ENCODE data around the gene HTRA3. TPM values are rescaled to one million over a fixed set of nuclear protein-coding genes. Genes with fewer than 3 reads are reported as not detected.

HTRA3 gene
- total and polyA plus RNA-seq, 2 of the 8 experiments (the other 6 are each of a cell fraction or from before 2014, with no cell fraction given) = 3.2 to 5.8 TPM

- Histone ChIP-seq H2BK12ac (ENCODE audit: low read depth, low read length) (no peak overlapping the region), H2BK5ac (ENCODE audit: low read depth, low read length) (no peak overlapping the region), H3K27ac (ENCODE audit: low read depth, low read length) (no peak overlapping the region), H3K56ac (replicated peaks; ENCODE audit: insufficient read length, low read depth, low read length) (no peak overlapping the region), H3K27me3 (replicated peaks in 1 of 4; ENCODE audit: control insufficient read depth in 3 of 4, extremely low read depth in 1 of 4, insufficient read depth in 3 of 4, low read length in 3 of 4) (peaks cover 7 to 23% (median 17%) of the 10 kb centered on the region in 4 experiments; a peak in 6 of 7 replicates), H3K14ac (ENCODE audit: insufficient read length) (no peak overlapping the region), H3K36me3 (ENCODE audit: control insufficient read depth in 2 of 4, insufficient read depth in 4 of 4, low read length in 3 of 4) (no peaks in the 10 kb centered on the region), H3K4me3 (ENCODE audit: extremely low read depth in 1 of 4, insufficient read depth in 2 of 4, low read depth in 3 of 4, low read length in 4 of 4) (no peak overlapping the region), H4K8ac (ENCODE audit: extremely low read depth, insufficient read depth, low read length) (no peak overlapping the region), H2AK5ac (ENCODE audit: low read depth, low read length) (no peak overlapping the region), H3K23me2 (ENCODE audit: low read depth, low read length) (peaks cover 4% of the 10 kb centered on the region; the same call in 1 of the 2 replicates), H4K20me1 (replicated peaks in 1 of 2; ENCODE audit: control insufficient read depth in 1 of 2, insufficient read depth in 2 of 2, low read length in 2 of 2) (peaks cover 0 to 1% of the 10 kb centered on the region in 2 experiments), H3K79me1 (ENCODE audit: low read depth, low read length) (no peaks in the 10 kb centered on the region), H3K9ac (replicated peaks in 1 of 4; ENCODE audit: extremely low read depth in 1 of 4, low read depth in 3 of 4, low read length in 3 of 4) (no peak overlapping the region), H3K18ac (ENCODE audit: extremely low read depth, low read length) (no peak overlapping the region), H2BK15ac (ENCODE audit: low read length) (no peak overlapping the region), H4K5ac (ENCODE audit: insufficient read length, low read depth, low read length) (no peak overlapping the region), H2BK20ac (ENCODE audit: low read length) (no peak overlapping the region), H3K4ac (replicated peaks; ENCODE audit: insufficient read length, low read depth, low read length) (no peak overlapping the region), H2AFZ (ENCODE audit: low read length) (no peak overlapping the region), H3K4me2 (ENCODE audit: insufficient read depth in 1 of 2, low read depth in 2 of 2, low read length in 2 of 2) (no peak overlapping the region), H3K23ac (ENCODE audit: insufficient read length) (no peak overlapping the region), H3K9me3 (ENCODE audit: insufficient read depth in 2 of 2, low read depth in 1 of 2, low read length in 1 of 2) (no peaks in the 10 kb centered on the region), H4K91ac (replicated peaks; ENCODE audit: insufficient read length, low read length) (no peak overlapping the region), H3K4me1 (replicated peaks in 1 of 4; ENCODE audit: control insufficient read depth in 3 of 4, insufficient read depth in 4 of 4, low read length in 3 of 4) (peaks cover 0 to 2% (median 0%) of the 10 kb centered on the region in 4 experiments; a peak in 3 of 7 replicates), H3K79me2 (ENCODE audit: control insufficient read depth in 1 of 2, insufficient read depth in 2 of 2, low read length in 2 of 2) (no peaks in the 10 kb centered on the region), H2BK120ac (replicated peaks; ENCODE audit: low read depth, low read length) (no peak overlapping the region)
- 91% methylated on average over 21 of the region's 21 CpGs; no CpG with 5 or more reads in 1 of the 2 experiments for WGBS, 2 experiments (ENCODE audit: extremely low coverage in 1 of 2, insufficient coverage in 1 of 2, insufficient read length in 1 of 2, insufficient replicate concordance in 2 of 2, low coverage in 1 of 2, low lambda C conversion rate in 2 of 2, missing lambda C conversion rate in 1 of 2)
- ChIA-PET POLR2A (ENCODE audit: partially characterized antibody) (no interaction called here), CTCF (ENCODE audit: partially characterized antibody) (interaction anchor here (0.9 to 4.3 kb wide), 5 partner anchors 8 to 229 kb away, joined by 3 to 25 read pairs (median 4); no protein-coding TSS in a partner anchor)
- DNase-seq (ENCODE audit: low read depth in 1 of 2, low spot score in 2 of 2) (no peak), FAIRE-seq (no peak)
- TF ChIP-seq FOSL1 (IDR thresholded peaks at IDR 0.05; ENCODE audit: insufficient read depth, low read depth, low read length) (no peak), YY1 (IDR thresholded peaks at IDR 0.05; ENCODE audit: low read depth, low read length) (no peak), EGR1 (IDR thresholded peaks at IDR 0.05; ENCODE audit: borderline replicate concordance, low read depth, low read length) (no peak), SIX5 (IDR thresholded peaks at IDR 0.05; ENCODE audit: low read depth, low read length) (no peak), PHF8 (conservative IDR thresholded peaks at IDR 0.05; ENCODE audit: low read depth, low read length) (no peak), ATF3 (IDR thresholded peaks at IDR 0.05; ENCODE audit: insufficient read depth, low read depth, low read length) (no peak), CEBPB (IDR thresholded peaks at IDR 0.05; ENCODE audit: low read depth, low read length) (no peak), JUND (IDR thresholded peaks at IDR 0.05; ENCODE audit: low read length) (no peak), KDM1A (IDR thresholded peaks at IDR 0.05; ENCODE audit: borderline replicate concordance, low read length) (no peak), HDAC6 (IDR thresholded peaks at IDR 0.05; ENCODE audit: low read depth, low read length) (no peak)
Measured at GRCh38 chr4:8274066-8274652, 4.6 kb downstream of the HTRA3 start.

All from H1 (cell line).